Inferior parietal cortex (tissue), 1 donor: ENCODE measurements around the gene FUOM.
A peak's percentile ranks its signal among the peaks of the same experiment; 100 is the strongest.
"Not testable (repeated sequence)": the region's sequence is repeated elsewhere in the genome, so short reads cannot be mapped to it uniquely, and the experiment has no call there.

Experiments
- DNase-seq: peaks from one replicate; pipeline ENCODE4 v3.0.0-alpha.2; 2016; ENCODE audit errors: extremely low spot score

The FUOM gene

GRCh38 chr10:133329491-133330202, 28.2 kb downstream of the FUOM start:
- peak; percentile 91 for DNase-seq

DNA sequence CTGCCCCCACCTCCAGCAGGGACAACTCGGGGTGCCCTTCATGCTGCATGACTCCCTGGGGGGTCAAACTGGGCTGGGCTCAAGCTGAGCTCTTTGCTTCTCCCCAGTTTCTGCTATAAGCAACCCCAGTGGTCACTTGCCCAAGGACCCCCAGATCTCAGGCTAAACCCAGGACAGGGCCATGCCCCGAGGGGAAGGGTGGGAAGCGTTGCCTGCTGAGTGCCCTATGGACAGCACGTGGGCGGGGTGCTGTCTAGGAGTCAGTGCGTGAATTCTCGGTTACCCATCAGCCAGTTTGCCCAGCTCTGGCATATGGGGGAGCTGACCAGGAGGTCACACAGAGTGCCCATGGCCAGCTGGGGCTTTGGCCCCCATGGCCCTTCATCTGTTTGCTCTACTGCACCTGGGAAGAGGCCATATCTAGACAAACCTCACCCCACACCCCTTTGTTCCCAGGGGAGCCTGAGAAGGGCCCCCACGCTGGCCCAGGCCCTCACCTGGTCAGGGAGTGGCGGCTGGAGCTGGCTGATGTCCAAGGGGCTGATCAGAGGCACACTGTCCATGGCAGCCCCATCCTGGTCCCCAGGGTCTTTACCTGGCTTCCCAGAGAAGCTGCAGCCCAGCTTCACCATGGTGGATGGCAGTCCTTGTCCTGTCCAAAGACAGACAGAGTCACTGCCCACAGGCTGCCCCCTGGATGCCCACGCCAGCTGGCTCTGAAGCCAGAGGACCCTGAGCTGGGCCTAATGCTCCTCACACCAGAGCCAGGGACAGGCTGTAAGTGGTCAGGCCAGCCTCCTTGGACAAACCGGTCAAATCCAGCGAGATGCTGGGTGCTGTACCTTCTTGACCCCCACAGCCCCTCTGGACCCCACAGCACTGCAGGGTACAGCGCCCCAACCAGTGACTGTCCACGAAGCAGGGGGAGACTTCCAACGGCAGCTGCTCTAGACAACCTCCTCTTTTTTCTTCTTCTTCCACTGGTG, 29.2 kb downstream of the FUOM start:
- DNase-seq, result no peak

DNA sequence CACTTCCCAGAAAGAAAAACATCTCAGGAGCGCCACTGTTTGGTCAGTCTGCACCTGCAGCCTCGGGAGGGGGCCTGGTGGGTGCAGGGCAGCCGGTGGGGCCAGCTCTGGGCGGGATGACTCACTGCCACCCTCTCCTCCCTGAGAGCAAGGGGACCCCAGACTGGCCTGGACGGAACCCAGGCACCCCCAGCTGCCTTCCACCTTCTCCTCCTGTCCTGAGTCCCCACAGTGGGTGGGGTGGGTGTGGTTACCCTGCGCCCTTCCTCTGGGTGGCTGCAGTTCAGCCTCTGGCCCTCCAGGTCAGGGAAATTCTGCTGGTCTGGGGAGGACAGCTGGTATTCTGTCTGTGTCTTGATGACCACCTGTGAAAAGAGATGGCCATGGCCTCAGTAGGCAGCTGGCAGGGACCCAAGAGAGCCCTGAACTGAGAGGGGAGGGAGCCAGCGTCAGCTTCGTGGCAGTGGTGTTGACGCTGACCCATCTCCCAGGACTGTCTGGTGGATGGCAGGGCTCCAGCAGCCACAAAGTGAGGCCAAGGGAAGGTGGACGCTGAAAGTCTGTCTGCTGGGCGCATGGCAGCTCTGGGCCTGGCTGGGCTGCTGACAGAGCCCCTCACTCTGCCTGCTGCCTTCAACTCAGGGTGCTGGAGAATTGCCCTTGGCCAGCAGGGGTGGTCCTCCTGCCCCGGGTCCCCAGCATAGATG, 30.0 kb downstream of the FUOM start:
- no peak for DNase-seq

GRCh38 chr10:133326745-133327650, 30.8 kb downstream of the FUOM start:
- DNase-seq, result no peak

DNA sequence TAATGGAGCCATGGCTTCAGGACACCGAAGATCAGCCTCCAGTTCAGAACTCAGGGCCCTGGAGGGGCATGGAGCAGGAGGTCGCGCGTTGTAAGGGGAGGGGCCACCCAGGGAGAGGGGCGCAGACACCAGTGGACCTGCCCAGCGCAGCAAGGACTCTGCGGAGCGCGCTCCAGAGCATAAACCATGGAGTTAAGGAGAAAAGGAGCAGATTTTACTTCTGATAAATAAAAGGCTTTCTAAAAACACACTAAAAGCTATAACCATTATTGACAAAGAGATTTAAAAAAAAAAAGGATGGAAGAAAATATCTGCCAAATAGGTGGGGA, 31.6 kb downstream of the FUOM start:
- DNase-seq, result no peak

DNA sequence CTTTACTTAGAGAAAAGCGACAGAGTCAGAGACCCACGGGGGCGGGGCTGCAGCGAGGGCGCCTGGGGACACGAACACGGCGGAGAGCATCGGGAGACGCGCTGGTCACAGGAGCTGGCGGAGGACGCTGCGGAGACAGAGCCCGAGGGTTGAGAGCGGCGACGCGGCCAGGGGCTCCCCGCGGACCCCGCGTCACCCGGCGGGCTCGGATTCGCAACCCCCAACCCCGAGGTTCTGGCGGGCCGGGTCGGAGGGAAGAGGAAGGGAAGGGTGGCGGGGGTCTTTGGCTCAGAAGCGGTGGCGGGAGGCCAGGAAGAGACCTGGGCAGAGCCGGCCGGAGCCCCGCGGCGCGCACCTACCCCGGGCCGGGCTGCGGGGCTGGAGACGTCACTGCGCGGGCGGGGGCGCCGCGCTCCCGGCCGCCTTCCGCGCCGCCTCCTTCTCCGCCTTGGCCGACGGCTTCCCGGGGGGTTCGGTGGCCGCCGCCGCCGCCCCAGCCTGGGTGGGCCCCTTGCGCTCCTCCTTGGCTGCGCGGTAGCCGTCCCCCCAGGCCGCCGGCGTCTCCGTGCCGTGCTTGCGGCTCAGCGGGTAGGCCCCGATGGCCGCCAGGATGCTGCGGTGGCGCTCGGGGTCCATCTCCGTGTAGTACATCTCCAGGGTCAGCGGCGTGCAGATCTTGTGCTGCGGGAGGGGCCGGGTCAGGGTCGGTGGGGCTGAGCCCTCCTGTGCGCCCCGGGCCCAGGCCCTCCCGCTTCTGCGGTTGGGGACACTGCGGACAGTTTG, 32.2 kb downstream of the FUOM start:
- DNase-seq, result no peak

DNA sequence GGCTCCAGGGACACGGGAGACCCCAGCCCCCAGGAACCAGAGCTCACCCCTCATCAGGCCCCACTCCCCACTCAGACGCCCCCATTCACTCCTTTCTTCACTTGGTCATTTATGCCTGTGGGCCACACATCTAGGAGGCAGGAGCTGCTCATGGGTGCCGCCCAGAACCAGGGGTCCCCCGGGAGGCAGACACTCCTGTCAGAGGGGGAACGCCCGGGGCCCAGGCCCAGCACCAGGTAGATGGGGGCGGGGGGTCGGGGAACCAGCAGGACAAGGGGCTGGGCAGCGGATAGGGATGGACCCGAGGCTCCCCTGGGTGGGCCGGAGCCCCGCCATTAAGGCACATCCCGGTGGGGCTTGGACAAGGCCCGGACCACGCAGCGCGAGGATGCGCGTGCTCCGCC, 33.0 kb downstream of the FUOM start:
- no peak for DNase-seq

GRCh38 chr10:133324198-133324792, 33.5 kb downstream of the FUOM start:
- DNase-seq, result no peak

- DNase-seq, result not testable (repeated sequence)
These were observed 35.6 kb downstream of the FUOM start for GRCh38 chr10:133322064-133322709.

GRCh38 chr10:133320852-133321422, 36.9 kb downstream of the FUOM start:
- DNase-seq, result not testable (repeated sequence)

GRCh38 chr10:133318494-133319127, 39.2 kb downstream of the FUOM start:
- DNase-seq, result no peak

DNA sequence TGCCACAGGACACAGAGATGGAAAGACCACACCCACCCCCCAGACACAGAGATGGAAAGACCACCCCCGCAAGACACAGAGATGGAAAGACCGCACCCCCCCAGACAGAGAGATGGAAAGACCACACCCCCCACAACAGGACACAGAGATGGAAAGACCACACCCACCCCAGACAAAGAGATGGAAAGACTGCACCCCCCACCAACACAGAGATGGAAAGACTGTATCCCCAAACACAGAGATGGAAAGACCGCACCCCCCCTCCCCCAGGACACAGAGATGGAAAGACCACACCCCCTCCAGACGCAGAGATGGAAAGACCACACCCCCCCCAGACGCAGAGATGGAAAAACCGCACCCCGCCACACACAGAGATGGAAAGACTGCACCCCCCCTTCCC, 41.1 kb downstream of the FUOM start:
- DNase-seq, result no peak

- DNase-seq, result no peak
These were observed 41.6 kb downstream of the FUOM start for GRCh38 chr10:133316266-133316665.

GRCh38 chr10:133315847-133316246, 42.0 kb downstream of the FUOM start:
- no peak for DNase-seq

GRCh38 chr10:133314911-133315310, 42.9 kb downstream of the FUOM start:
- DNase-seq, result no peak

DNA sequence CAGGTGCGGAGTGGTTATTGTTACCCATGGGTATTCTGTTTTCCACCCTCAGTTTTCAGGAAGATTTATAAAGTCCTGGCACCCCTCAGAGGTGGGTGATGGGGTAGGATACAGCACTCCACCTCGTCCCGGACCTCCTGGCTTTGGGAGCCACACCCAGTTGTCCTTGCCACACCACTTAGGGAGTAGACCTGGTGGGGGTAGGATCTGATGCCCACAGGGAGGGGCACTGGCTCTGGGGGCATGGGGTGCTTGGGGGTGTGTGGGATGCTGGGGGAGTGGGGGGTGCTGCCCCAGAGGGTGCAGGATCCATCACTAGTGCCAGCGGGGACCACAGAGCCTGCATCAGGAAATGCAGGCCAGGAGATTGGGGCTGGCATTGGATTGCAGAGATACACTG, 44.6 kb downstream of the FUOM start:
- no peak for DNase-seq

DNA sequence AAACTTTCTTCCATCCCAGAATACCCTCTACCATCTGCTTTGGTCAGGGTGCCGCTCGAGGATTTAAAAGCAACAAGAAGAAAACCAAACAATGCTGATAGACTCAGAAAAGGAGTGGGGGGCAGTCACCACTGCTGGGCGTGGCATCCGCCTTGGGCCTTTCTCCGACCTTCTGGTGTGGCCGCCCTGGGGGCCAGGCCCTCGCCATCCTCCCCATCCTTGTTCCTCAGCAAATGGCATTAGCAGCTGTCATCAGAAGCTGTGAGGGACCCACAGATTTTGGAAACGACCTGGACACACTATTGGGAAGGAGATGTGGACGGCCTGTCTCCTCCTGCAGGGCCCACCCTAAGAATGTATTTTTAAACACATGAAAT, 45.1 kb downstream of the FUOM start:
- no peak for DNase-seq

DNA sequence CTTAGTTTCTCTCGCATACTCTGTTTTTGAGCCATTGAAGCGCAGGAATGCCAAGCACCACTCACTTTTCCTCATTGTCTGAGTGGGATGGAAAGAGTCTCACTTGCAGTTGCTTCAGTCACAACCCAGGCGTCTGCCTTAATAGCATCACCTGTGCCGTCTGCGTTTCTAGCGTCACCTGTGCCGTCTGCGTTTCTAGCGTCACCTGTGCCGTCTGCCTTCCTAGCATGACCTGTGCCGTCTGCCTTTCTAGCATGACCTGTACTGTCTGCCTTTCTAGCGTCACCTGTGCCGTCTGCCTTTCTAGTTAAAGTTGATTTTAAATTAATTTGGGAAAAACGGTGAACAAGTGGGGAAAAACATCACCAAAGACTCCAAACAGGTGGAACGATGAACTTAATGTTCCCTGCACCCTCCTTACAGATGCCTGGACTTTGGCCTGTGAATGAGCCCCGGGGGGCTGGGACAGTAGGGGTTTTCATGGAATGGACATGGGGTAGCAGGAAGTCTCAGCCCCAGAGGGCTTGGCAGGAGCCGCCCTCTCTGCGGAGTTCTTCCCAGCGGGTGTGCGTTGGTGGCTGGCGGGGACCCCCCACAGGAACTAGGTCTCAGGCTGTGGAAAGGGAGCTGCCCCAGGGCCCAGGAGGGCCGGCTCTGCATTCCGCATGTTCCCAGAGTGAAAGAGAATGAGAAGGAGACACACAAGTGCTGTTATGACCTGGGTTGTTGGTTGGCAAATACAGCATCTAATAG, 45.6 kb downstream of the FUOM start:
- no peak for DNase-seq
